MM.1S (cell line): ENCODE data around the gene THRSP.

Experiments
- EZH2 ChIP-seq: fragments of 300-600 bp; sonication (generic); optimal IDR thresholded peaks from 2 replicates; pipeline ENCODE3; 2017; ENCODE audit warnings: low read depth, mild to moderate bottlenecking, antibody characterized with exemption, low read length, mixed read lengths
- TF ChIP-seq, protein P1 (sequence below): fragments of 300-600 bp; sonication (generic); IDR thresholded peaks from 2 replicates; pipeline ENCODE4 v1.5.1; 2016; ENCODE audit warnings: antibody characterized with exemption, low read length, mixed read lengths

DNA sequence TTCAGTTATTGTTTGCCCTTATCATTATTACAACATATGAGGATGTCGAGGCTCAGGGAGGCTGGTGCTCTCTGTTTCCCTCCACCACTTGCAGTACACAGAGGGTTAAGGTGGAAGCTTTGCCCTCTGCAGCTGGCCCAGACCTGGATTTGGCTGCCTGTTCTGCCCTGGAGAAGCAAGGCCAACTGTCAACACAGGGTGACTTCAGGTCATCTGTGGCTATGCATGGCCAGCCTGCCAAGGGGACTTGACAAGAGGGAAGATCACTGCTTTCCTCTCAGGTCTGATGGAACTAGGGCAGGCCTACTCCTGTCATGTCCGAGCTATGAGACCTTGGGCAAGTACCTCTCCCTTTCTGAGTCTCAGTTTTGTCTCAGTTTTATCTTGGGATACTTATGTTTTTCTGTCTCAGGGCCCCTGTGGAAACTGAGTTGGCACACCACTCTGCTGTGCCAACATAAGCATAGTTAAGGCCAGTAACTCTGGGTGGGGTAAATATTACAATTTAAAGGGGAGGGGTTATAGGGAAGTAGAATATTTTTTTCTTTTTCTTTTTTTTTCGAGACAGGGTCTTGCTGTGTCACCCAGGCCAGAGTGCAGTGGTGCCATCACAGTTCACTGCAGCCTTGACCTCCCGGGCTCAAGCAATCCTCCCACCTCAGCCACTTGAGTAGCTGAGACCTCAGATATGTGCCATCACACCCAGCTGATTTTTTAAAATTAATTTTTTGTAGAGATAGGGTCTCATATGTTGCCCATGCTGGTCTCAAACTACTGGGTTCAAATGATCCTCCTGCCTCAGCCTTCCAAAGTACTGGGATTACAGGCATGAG, 2.4 kb upstream of the THRSP start:
- TF ChIP-seq, protein P1, sequence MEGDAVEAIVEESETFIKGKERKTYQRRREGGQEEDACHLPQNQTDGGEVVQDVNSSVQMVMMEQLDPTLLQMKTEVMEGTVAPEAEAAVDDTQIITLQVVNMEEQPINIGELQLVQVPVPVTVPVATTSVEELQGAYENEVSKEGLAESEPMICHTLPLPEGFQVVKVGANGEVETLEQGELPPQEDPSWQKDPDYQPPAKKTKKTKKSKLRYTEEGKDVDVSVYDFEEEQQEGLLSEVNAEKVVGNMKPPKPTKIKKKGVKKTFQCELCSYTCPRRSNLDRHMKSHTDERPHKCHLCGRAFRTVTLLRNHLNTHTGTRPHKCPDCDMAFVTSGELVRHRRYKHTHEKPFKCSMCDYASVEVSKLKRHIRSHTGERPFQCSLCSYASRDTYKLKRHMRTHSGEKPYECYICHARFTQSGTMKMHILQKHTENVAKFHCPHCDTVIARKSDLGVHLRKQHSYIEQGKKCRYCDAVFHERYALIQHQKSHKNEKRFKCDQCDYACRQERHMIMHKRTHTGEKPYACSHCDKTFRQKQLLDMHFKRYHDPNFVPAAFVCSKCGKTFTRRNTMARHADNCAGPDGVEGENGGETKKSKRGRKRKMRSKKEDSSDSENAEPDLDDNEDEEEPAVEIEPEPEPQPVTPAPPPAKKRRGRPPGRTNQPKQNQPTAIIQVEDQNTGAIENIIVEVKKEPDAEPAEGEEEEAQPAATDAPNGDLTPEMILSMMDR = no peak
- TF ChIP-seq EZH2 = no peak
